HG02571 (cell line): Measurements from ENCODE around the gene SLC39A13.
"Not testable (repeated sequence)": the region's sequence is repeated elsewhere in the genome, so short reads cannot be mapped to it uniquely, and the experiment has no call there.

ENCODE experiments used
- ATAC-seq: cut with Tn5 transposase; IDR thresholded peaks from one replicate; pipeline ENCODE4 v1.9.1; 2021; ENCODE audit warnings: mild to moderate bottlenecking, moderate library complexity; ENCODE audit not compliant: unreplicated experiment

The SLC39A13 gene

DNA sequence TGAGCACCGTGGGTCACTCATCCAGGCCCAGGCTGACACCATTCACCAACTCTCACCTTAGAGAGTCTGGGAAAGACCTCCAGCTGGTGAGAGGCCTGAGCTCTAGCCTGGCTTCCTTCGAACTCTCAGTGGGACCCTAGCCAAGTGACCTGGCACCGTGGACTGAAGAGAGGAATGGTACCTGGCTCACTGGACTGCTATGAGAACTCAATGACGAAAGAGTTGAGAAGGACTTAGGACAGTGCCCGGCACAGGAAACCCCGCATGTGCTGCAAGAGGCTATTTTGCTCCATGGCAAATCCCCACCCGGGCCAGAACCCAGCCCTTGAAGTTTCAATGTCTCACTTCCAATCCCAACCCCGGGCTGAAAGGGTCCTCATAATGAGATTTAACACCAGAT, 41.2 kb downstream of the SLC39A13 start:
- ATAC-seq = no peak

DNA sequence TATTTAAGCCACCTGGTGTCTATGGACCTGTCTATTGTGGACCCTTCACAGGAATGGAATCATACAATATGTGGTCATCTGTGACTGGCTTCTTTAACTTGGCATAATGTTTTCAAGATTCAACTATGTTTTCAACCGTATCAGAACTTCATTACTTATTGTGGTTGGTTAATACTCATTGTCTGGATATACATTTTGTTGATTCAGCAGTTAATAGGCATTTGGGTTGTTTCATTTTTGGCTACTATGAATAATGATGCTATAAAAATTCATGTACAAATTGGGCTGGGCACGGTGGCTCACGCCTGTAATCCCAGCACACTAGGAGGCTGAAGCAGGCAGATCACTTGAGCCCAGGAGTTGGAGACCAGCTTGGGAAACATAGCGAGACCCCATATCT, 43.0 kb downstream of the SLC39A13 start:
- ATAC-seq = no peak

DNA sequence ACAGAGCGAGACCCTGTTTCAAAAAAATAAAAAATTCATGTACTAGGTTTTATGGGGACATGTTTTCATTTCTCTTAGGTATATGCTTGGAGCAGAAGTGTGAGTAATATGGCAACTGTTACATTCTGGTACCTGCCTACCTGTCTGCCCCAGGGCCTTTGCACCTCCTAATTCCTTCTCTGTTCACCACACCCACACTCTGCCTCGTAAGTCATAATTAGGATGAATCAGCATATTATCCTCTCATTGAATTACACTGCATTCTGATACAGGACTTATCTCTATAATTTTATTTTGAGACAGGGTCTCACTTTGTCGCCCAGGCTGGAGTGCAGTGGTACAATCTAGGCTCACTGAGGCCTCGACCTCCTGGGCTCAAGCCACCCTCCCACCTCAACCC, 43.6 kb downstream of the SLC39A13 start:
- ATAC-seq = no peak

DNA sequence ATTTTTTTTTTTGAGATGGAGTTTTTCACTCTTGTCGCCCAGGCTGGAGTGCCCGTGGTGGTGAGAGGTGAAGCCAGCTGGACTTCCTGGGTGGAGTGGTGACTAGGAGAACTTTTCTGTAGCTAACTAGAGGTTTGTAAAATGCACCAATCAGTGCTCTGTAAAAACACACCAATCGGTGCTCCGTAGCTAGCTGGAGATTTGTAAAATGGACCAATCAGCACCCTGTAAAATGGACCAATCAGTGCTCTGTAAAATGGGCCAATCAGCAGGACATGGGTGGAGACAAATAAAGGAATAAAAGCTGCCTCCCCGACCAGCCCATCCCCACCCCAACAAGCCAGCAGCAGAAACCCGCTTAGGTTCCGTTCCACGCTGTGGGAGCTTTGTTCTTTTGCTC, 45.0 kb downstream of the SLC39A13 start:
- no peak for ATAC-seq

DNA sequence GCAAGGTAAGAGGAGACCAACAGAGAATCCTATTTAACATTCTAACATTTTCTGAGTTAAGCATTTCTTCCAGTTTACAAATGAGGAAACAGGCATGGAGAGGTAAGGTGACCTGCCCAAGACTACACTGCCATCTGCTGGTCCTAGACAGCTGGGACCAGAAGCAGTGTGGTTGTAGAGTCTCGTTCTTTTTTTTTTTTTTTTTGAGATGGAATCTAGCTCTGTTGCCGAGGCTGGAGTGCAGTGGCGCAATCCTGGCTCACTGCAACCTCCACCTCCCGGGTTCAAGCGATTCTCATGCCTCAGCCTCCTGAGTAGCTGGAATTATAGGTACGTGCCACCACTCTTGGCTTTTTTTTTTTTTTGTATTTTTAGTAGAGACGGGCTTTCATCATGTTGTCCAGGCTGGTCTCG, 45.9 kb downstream of the SLC39A13 start:
- not testable (repeated sequence) for ATAC-seq

DNA sequence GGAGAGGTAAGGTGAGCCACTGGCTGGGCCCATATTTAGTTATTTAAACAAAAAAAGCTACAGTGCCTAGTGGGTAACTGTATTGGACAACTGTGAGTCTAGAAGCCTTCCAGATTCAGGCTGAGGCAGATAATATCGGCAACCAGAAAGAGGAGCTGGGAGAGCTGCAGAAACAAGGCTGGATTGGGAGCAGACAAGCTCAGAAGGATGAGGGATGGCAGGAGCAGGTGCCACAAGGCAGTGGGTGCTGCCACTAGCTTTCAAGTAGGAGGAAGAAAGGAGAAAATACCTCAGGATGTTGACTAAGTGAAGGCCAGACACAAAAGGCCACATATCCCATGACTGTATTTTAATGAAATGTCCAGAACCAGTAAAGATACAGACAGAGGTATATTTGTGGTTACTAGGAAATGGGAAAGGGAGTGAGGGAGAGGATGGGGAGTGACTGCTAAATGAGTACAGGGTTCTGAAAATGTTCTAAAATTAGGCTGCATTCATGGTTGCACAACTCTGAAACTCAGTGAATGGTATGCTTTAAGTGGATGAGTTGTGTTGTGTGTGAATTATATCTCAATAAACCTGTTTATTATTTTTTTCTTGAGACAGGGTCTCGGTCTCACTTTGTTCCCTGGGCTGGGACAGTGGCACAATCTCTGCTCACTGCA, 52.3 kb downstream of the SLC39A13 start:
- ATAC-seq = no peak

DNA sequence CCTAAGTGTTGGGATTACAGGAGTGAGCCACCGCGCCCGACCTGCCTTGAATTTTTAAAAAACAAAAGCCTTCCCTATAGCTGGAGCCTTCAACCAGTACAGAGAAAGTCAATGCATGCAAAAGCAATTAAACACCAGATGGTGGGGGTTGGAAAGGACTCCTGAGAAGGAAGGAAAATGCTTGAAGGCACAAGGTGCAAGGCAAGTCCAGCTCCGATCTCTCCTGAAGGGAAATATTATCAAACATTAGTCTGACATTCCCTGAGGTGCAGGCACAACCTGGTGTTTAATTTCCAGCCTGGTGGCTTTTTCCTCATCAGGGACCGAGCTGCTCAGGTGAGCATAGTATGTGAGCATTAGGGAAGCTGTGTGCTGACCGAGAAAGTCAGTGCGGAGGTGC, 53.5 kb downstream of the SLC39A13 start:
- no peak for ATAC-seq

DNA sequence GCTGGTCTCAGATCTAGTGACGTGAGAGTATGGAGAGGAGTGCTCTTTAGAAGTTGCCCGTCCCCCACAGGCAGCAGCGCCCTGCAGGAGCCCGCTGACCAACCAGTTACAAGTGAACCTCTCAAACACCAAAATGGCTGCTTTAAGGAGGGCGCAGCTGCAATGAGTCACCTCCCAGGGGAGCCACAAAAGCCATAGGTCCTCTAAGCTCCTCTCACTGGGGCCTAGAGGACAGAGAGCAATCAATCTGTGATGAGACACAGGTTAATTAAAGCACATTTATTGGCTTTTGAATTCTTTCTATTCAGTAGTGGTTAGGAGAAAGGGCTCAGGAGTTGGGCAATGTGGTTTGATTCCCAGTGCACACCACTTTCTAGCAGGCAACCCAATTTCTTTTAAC, 56.1 kb downstream of the SLC39A13 start:
- ATAC-seq = no peak
